ENCODE data around the gene VDAC2.

GRCh38 chr10:75250934-75251333, 40.3 kb downstream of the VDAC2 start:
- TF ChIP-seq CTCF (IDR thresholded peaks at IDR 0.05; ENCODE audit: low read depth, low read length) = no peak
- TF ChIP-seq EZH2phosphoT487 (IDR thresholded peaks at IDR 0.05; ENCODE audit: low read depth) = no peak

Data from OCI-LY3 (cell line).